Measurements from ENCODE around the gene PRR7.
"Not testable (repeated sequence)": the region's sequence is repeated elsewhere in the genome, so short reads cannot be mapped to it uniquely, and the experiment has no call there.

PRR7 gene

GRCh38 chr5:177412603-177413233, 33.9 kb upstream of the PRR7 start:
- no peak for DNase-seq (ENCODE audit: low read depth)
- H3K4me3 ChIP-seq (ENCODE audit: control insufficient read depth, low read depth, low read length) = no peak overlapping the region
- no peak for TF ChIP-seq CTCF (IDR thresholded peaks at IDR 0.05; ENCODE audit: control insufficient read depth, insufficient read depth, low read depth, low read length, missing control alignments)

GRCh38 chr5:177414481-177414880, 32.1 kb upstream of the PRR7 start:
- TF ChIP-seq CTCF (IDR thresholded peaks at IDR 0.05; ENCODE audit: control insufficient read depth, insufficient read depth, low read depth, low read length, missing control alignments) = no peak
- DNase-seq (ENCODE audit: low read depth) = no peak
- H3K4me3 ChIP-seq (ENCODE audit: control insufficient read depth, low read depth, low read length) = no peak overlapping the region

- H3K4me3 ChIP-seq (ENCODE audit: control insufficient read depth, low read depth, low read length); DNase-seq (ENCODE audit: low read depth): not testable (repeated sequence)
Measured at GRCh38 chr5:177417081-177417480, 29.5 kb upstream of the PRR7 start.

- peak; percentile 20 for DNase-seq (ENCODE audit: low read depth)
- TF ChIP-seq CTCF (IDR thresholded peaks at IDR 0.05; ENCODE audit: control insufficient read depth, insufficient read depth, low read depth, low read length, missing control alignments) = no peak
- no peak overlapping the region for H3K4me3 ChIP-seq (ENCODE audit: control insufficient read depth, low read depth, low read length)
Measured at GRCh38 chr5:177419046-177419445, 27.6 kb upstream of the PRR7 start.

- not testable (repeated sequence) for H3K4me3 ChIP-seq (ENCODE audit: control insufficient read depth, low read depth, low read length); DNase-seq (ENCODE audit: low read depth)
Measured at GRCh38 chr5:177420472-177420871, 26.1 kb upstream of the PRR7 start.

- no peak for DNase-seq (ENCODE audit: low read depth)
- H3K4me3 ChIP-seq (ENCODE audit: control insufficient read depth, low read depth, low read length) = no peak overlapping the region
- TF ChIP-seq CTCF (IDR thresholded peaks at IDR 0.05; ENCODE audit: control insufficient read depth, insufficient read depth, low read depth, low read length, missing control alignments) = no peak
Measured at GRCh38 chr5:177421062-177421798, 25.4 kb upstream of the PRR7 start.

GRCh38 chr5:177423671-177424070, 22.9 kb upstream of the PRR7 start:
- no peak for TF ChIP-seq CTCF (IDR thresholded peaks at IDR 0.05; ENCODE audit: control insufficient read depth, insufficient read depth, low read depth, low read length, missing control alignments)
- DNase-seq (ENCODE audit: low read depth) = no peak
- H3K4me3 ChIP-seq (ENCODE audit: control insufficient read depth, low read depth, low read length) = no peak overlapping the region
